Sigmoid colon (tissue), 7 donors: Measurements from ENCODE around the gene LASP1. TPM values are rescaled to one million over a fixed set of nuclear protein-coding genes. Genes with fewer than 3 reads are reported as not detected.

Experiments
- DNase-seq: peaks from one replicate; pipeline ENCODE4 v3.0.0-alpha.2; 2019
- H3K27ac ChIP-seq, 4 donors: fragments of 200-600 bp; sonication (generic); one replicate each; pipeline ENCODE4 v1.5.1; 2016 to 2019; ENCODE audit warnings: mild to moderate bottlenecking in 1 of 4
- H3K27me3 ChIP-seq, 3 donors: fragments of 200-600 bp; sonication (generic); one replicate each; pipeline ENCODE4 v1.5.1; 2019; ENCODE audit warnings: mild to moderate bottlenecking in 1 of 3
- H3K36me3 ChIP-seq, 4 donors: fragments of 200-600 bp; sonication (generic); one replicate each; pipeline ENCODE4 v1.5.1; 2016 to 2019
- H3K4me1 ChIP-seq, 4 donors: fragments of 200-600 bp; sonication (generic); one replicate each; pipeline ENCODE4 v1.5.1; 2017 to 2019
- H3K4me3 ChIP-seq, 4 donors: fragments of 200-600 bp; sonication (generic); one replicate each; pipeline ENCODE4 v1.5.1; 2017 to 2019; ENCODE audit warnings: mild to moderate bottlenecking in 2 of 4, moderate library complexity in 1 of 4
- H3K9me3 ChIP-seq, 4 donors: fragments of 200-600 bp in 3 of 4; sonication (generic) in 3 of 4; one replicate each; pipeline versions ENCODE4 v1.5.1 to v1.6.1; 2013 to 2019
- EP300 ChIP-seq, 4 donors: sonication (generic); formaldehyde crosslinking; IDR thresholded peaks; one replicate each; pipeline ENCODE4 v1.6.1; 2017; ENCODE audit warnings: antibody characterized with exemption in 4 of 4
- POLR2A ChIP-seq, 2 donors: fragments of 450-650 bp; IDR thresholded peaks; one replicate each; pipeline ENCODE4 v1.6.1; 2016; ENCODE audit warnings: antibody characterized with exemption in 2 of 2, mild to moderate bottlenecking in 2 of 2, moderate library complexity in 2 of 2
- POLR2AphosphoS5 ChIP-seq, 4 donors: sonication (generic); formaldehyde crosslinking; IDR thresholded peaks; one replicate each; pipeline ENCODE4 v1.6.1; 2017; ENCODE audit warnings: antibody characterized with exemption in 4 of 4
- WGBS, 2 donors: extraction: QIAGEN DNeasy Blood & Tissue Kit; methylation state at CpG; one replicate each; pipeline ENCODE4 v1.1.7; 2013; 5-methylcytosine and 5-hydroxymethylcytosine counted together
- intact Hi-C: fragments of 100-400 bp; cut with DNase I; formaldehyde crosslinking; loops from one replicate; pipeline ENCODE4 v1.15.1; 2023
- polyA plus RNA-seq, 3 donors: library from polyadenylated mRNA; stranded (reverse); fragments of 200-250 nt; gene quantifications; one replicate each; pipeline ENCODE4 v1.2.3, GENCODE V29; 2013
- total RNA-seq, 4 donors: library from RNA; depleted of rRNA; stranded (reverse); fragments of >200 nt; gene quantifications; one replicate each; pipeline ENCODE4 v1.1.0, GENCODE V29; 2016
- TF ChIP-seq, protein P1 (sequence below), 4 experiments: fragments of 450-650 bp in 3 of 4; fragments of 200-600 bp in 1 of 4; IDR thresholded peaks; one replicate each; pipeline ENCODE4 v1.5.1; 2016 to 2019; ENCODE audit warnings: antibody characterized with exemption in 4 of 4, mild to moderate bottlenecking in 3 of 4, moderate library complexity in 2 of 4
- donor health status: healthy with polysubstance abuse.
- donor health status: Bipolar disorder and iron deficiency.
- donor health status: healthy.

LASP1 gene
- total and polyA plus RNA-seq, 7 donors: 27.6 to 205 (median 64.8) TPM

DNA sequence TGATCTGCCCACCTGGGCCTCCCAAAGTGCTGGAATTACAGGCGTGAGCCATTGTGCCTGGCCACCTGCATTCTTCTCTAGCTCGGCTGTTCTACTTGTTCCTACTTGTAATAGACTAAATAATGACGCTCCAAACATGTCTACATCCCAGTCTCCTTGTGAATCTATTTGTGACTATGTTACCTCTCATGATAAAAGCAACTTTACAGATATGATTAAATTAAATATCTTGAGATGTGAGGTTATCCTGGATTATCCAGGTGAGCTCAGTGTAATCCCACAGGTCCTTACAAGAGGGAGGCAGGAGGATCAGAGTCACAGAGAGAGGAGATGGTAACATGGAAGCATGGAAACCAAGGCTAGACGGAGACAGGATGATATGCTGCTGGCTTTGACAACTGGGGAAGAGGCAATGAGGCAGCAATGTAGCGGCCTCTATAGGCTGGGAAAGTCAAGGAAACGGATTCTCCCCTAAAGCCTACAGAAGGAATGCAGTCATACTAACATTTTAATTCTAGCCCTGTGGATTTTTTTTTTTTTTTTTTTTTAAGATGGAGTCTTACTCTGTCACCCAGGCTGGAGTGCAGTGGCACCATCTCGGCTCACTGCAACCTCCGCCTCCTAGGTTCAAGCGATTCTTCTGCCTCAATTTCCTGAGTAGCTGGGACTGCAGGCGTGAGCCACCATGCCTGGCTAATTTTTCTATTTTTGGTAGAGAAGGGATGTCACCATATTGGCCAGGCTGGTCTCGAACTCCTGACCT is 5.0 kb upstream of the LASP1 start:
- no peaks in the 10 kb centered on the region for H3K36me3 ChIP-seq
- intact Hi-C loops: loop anchor here (5.0 kb wide), 1 partner anchor 287 kb away; the partner anchor contains the start of gene PLXDC1
- 57 to 76% methylated on average over 11 of the region's 11 CpGs for WGBS, 2 donors

DNA sequence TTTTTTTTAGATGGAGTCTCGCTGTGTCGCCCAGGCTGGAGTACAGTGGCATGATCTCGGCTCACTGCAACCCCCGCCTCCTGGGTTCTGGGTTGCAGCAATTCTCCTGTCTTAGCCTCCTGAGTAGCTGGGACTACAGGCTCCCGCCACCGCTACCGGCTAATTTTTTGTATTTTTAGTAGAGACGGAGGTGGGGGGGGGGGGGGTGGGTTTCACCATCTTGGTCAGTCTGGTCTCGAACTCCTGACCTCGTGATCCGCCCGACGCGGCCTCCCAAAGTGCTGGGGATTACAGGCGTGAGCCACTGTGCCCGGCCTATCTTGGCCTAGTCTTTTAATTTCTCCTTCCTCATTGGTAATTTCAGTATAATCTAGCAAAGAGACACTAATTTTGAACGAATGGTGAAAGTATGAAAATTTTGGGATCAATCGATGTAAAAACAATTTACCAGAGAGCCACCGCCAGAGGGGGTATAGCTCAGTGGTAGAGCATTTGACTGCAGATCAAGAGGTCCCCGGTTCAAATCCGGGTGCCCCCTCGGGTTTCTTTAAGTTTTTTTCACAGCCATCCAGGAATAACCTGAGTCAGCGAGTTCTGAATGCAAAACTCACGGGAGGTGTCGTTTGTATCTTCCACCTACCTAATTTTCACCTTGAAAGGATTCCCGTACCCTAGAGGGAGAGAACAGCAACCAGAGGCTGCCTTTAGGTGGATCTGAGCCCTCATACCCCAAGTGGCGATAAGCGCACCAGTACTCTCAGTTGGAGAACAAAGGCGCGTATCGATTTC is 2.5 kb upstream of the LASP1 start:
- intact Hi-C loops: loop anchor here (5.0 kb wide), 1 partner anchor 285 kb away; the partner anchor contains the start of gene PLXDC1
- no peaks in the 10 kb centered on the region for H3K9me3 ChIP-seq
- peak overlapping the region; percentile 95 to 99 (median 97) for H3K27ac ChIP-seq
- DNase-seq: peak; percentile 80
- no peaks in the 10 kb centered on the region for H3K27me3 ChIP-seq
- H3K4me1 ChIP-seq: peaks cover 0 to 35% (median 18%) of the 10 kb centered on the region in 4 donors
- TF ChIP-seq EP300 (IDR thresholded peaks at IDR 0.05): no peak
- no peak for TF ChIP-seq POLR2A (IDR thresholded peaks at IDR 0.05)
- TF ChIP-seq POLR2AphosphoS5 (IDR thresholded peaks at IDR 0.05): no peak
- TF ChIP-seq, protein P1, sequence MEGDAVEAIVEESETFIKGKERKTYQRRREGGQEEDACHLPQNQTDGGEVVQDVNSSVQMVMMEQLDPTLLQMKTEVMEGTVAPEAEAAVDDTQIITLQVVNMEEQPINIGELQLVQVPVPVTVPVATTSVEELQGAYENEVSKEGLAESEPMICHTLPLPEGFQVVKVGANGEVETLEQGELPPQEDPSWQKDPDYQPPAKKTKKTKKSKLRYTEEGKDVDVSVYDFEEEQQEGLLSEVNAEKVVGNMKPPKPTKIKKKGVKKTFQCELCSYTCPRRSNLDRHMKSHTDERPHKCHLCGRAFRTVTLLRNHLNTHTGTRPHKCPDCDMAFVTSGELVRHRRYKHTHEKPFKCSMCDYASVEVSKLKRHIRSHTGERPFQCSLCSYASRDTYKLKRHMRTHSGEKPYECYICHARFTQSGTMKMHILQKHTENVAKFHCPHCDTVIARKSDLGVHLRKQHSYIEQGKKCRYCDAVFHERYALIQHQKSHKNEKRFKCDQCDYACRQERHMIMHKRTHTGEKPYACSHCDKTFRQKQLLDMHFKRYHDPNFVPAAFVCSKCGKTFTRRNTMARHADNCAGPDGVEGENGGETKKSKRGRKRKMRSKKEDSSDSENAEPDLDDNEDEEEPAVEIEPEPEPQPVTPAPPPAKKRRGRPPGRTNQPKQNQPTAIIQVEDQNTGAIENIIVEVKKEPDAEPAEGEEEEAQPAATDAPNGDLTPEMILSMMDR (IDR thresholded peaks at IDR 0.05): peak in 1 of 4 experiments; percentile 24
- peak overlapping the region in 3 of 4 donors; percentile 11 to 93 (median 89) for H3K4me3 ChIP-seq
- no peaks in the 10 kb centered on the region for H3K36me3 ChIP-seq
- 28 to 36% methylated on average over 31 of the region's 31 CpGs for WGBS, 2 donors

More for the DNA sequence above, 5.0 kb upstream of the LASP1 start:
- TF ChIP-seq POLR2AphosphoS5 (IDR thresholded peaks at IDR 0.05) (no peak), EP300 (IDR thresholded peaks at IDR 0.05) (no peak)
- no peak for DNase-seq
- no peak overlapping the region for H3K4me3 ChIP-seq
- H3K9me3 ChIP-seq: no peaks in the 10 kb centered on the region
- no peaks in the 10 kb centered on the region for H3K27me3 ChIP-seq
- peaks cover 0 to 19% (median 5%) of the 10 kb centered on the region in 4 donors for H3K4me1 ChIP-seq
- H3K27ac ChIP-seq: no peak overlapping the region

DNA sequence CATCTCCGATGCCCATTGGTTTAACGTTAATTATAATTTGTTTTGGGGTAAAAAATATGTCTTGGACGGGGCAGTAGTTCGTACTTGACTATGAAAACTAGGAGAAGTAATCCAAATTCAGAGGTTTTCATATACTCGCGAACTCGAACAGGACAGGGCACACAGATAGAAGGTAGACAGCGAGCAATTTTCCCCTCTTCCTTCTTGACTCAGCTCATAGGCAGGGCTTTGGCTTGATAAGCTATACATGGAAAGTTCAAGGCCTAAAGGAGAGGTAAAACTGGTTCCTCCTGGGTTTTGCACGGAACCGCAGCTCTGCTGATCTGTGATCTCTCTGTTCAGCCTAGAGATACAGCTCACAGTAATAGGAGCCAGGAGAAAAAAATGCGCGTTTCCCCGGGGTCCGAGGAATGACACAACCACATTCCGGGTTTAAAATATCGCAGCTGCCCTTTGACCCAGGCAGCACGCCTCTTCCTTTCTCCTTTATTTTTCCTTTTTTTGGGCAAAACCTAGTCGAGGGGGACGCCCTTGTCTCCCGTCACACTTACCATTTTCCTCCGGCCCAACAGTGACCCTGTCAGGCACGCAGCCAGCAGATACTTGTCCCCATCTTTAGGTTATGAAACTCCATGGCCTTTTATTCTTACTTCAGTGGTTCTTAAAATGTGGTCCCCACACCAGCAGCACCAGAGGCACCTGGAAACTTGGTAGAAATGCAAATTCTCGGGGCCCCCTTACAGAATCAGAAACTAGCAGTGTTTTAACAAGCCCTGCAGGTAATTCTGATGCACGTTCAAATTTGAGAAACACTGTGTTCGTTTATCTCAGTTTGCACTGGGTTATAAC is 1.7 kb upstream of the LASP1 start:
- Histone ChIP-seq H3K27me3 (no peaks in the 10 kb centered on the region), H3K27ac (peak overlapping the region; percentile 95 to 99 (median 97)), H3K36me3 (no peaks in the 10 kb centered on the region), H3K4me3 (peak overlapping the region in 3 of 4 donors; percentile 71 to 93 (median 89)), H3K4me1 (peaks cover 0 to 43% (median 26%) of the 10 kb centered on the region in 4 donors), H3K9me3 (no peaks in the 10 kb centered on the region)
- 13 to 22% methylated on average over 25 of the region's 25 CpGs for WGBS, 2 donors
- peak; percentile 83 for DNase-seq
- peak in 2 of 4 donors; percentile 3 to 26 for TF ChIP-seq POLR2AphosphoS5 (IDR thresholded peaks at IDR 0.05)
- TF ChIP-seq POLR2A (IDR thresholded peaks at IDR 0.05): no peak
- intact Hi-C loops: loop anchor here (5.0 kb wide), 1 partner anchor 284 kb away; the partner anchor contains the start of gene PLXDC1

DNA sequence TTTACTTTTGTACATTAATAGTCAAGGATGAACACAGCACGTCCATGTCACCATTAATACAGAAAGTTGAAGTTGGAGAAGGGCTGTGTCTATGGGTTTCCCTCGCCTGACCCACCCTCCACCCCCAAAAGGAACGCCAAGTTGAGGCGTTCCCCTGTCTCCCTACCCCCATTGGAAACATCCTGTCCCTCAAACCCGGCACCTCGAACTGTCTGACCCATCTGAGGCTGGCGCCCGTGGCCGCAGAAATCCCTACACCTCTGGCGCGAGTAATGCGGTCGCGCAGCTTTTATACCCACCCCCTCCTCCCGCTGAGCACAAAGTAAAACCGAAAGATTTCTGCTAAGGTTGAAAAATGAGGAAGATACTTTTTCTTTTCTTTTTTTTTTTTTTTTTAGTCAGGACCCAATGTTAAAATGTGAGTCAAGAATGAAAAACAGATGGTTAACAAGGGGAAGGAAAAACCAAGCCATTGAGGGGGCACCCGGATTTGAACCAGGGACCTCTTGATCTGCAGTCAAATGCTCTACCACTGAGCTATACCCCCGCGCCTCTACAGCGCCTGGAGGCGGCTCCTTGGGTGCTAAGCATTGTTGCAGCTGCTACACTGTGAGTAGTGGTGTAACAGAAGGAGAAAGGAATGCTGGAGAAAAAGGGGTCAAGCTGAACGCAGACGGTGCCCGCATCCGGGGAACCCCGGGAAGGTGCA is 887 bp upstream of the LASP1 start:
- peaks cover 0 to 51% (median 34%) of the 10 kb centered on the region in 4 donors for H3K4me1 ChIP-seq
- no peaks in the 10 kb centered on the region for H3K27me3 ChIP-seq
- H3K27ac ChIP-seq: peak overlapping the region; percentile 95 to 99 (median 97)
- intact Hi-C loops: loop anchor here (1.0 to 5.0 kb wide), 2 partner anchors 44 to 283 kb away; partner anchors contain the start of genes CWC25 and PLXDC1
- TF ChIP-seq POLR2AphosphoS5 (IDR thresholded peaks at IDR 0.05) (peak in 2 of 4 donors; percentile 1 to 47), EP300 (IDR thresholded peaks at IDR 0.05) (no peak)
- peak; percentile 97 for DNase-seq
- H3K4me3 ChIP-seq: peak overlapping the region; percentile 71 to 95 (median 91)
- 1% methylated on average over 26 of the region's 26 CpGs for WGBS, 2 donors
- no peaks in the 10 kb centered on the region for H3K36me3 ChIP-seq
- H3K9me3 ChIP-seq: no peaks in the 10 kb centered on the region

DNA sequence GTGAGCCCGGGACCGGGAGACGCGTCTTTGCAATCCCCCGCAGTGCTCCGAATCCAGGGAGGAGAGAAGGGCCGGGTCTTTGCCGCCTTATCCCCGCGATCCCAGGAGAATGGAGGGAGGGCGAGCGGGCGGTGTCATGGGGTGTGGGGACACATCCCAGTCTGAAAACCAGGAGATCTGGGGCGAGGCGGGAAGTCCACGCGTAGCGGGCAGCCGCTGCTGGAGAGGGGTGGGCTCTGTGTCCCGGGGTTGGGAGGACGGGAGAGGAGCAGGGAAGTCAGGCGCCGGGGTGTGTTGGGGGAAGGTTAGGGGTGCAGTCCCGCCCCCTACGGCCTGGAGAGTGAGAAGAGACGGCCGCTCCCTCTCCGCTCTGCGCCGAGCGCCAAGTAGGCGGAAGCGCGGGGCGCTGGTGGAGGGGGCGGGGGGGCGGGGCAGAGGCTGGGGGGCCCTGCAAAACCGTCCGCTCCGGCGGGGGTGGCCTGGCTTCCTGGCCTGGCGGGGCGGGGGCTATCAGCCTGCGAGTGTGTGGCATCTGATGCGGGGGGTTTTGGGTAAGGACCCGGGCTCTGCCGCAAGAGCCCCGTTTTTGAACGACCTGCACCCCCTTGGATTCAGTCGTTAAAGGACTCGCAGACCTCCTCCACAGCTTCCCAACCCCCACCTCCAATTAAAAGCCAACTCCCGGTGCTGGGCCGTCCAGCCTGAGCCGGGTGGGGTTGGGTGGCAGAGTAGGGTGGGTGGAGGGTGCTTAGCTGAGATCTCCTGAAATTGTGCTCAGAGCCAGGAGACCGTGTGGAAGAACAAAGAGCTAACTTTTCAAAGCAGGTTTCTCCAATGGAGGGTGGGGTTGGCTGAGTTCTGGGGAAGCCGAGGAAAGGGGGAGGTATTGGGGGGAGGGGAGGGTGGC is 654 bp downstream of the LASP1 start:
- Histone ChIP-seq H3K36me3 (no peaks in the 10 kb centered on the region), H3K9me3 (no peaks in the 10 kb centered on the region), H3K27ac (peak overlapping the region; percentile 95 to 99 (median 97)), H3K27me3 (no peaks in the 10 kb centered on the region), H3K4me3 (peak overlapping the region; percentile 71 to 95 (median 91)), H3K4me1 (peaks cover 0 to 66% (median 49%) of the 10 kb centered on the region in 4 donors)
- intact Hi-C loops: loop anchor here (5.0 kb wide), 2 partner anchors 52 to 97 kb away; partner anchors contain the start of gene FBXO47
- WGBS, 2 donors: 1% methylated on average over 56 of the region's 56 CpGs
- DNase-seq: peak; percentile 91
- TF ChIP-seq POLR2A (IDR thresholded peaks at IDR 0.05) (no peak), EP300 (IDR thresholded peaks at IDR 0.05) (no peak), POLR2AphosphoS5 (IDR thresholded peaks at IDR 0.05) (peak in 1 of 4 donors; percentile 9)
